ENCODE data around the gene KCNN4. TPM values are rescaled to one million over a fixed set of nuclear protein-coding genes. Genes with fewer than 3 reads are reported as not detected.

KCNN4 gene
- total RNA-seq, 4 donors from 2014 or later: 1.1 to 4.1 (median 1.7) TPM; not detected in 1

GRCh38 chr19:43739439-43740235 is 41.1 kb downstream of the KCNN4 start:
- DNase-seq (no peak), ATAC-seq (no peak)
- TF ChIP-seq POLR2A (IDR thresholded peaks at IDR 0.05): no peak
- TF ChIP-seq, protein P1, sequence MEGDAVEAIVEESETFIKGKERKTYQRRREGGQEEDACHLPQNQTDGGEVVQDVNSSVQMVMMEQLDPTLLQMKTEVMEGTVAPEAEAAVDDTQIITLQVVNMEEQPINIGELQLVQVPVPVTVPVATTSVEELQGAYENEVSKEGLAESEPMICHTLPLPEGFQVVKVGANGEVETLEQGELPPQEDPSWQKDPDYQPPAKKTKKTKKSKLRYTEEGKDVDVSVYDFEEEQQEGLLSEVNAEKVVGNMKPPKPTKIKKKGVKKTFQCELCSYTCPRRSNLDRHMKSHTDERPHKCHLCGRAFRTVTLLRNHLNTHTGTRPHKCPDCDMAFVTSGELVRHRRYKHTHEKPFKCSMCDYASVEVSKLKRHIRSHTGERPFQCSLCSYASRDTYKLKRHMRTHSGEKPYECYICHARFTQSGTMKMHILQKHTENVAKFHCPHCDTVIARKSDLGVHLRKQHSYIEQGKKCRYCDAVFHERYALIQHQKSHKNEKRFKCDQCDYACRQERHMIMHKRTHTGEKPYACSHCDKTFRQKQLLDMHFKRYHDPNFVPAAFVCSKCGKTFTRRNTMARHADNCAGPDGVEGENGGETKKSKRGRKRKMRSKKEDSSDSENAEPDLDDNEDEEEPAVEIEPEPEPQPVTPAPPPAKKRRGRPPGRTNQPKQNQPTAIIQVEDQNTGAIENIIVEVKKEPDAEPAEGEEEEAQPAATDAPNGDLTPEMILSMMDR (IDR thresholded peaks at IDR 0.05 in 4 of 5, conservative IDR thresholded peaks at IDR 0.05 in 1 of 5): no peak
- Histone ChIP-seq H3K36me3 (peaks cover 4 to 92% of the 10 kb centered on the region in 2 donors), H3K27me3 (no peaks in the 10 kb centered on the region), H3K9me3 (no peaks in the 10 kb centered on the region), H3K4me1 (no peaks in the 10 kb centered on the region), H3K27ac (peak overlapping the region in 1 of 4 donors; percentile 44), H3K4me3 (no peak overlapping the region)
- in situ Hi-C loops (cut with MboI; ENCODE audit: low sequenced_read_pairs in 4 of 4) (no loop called here), intact Hi-C loops (cut with DNase I; ENCODE audit: low total_unique reads) (no loop called here)

DNA sequence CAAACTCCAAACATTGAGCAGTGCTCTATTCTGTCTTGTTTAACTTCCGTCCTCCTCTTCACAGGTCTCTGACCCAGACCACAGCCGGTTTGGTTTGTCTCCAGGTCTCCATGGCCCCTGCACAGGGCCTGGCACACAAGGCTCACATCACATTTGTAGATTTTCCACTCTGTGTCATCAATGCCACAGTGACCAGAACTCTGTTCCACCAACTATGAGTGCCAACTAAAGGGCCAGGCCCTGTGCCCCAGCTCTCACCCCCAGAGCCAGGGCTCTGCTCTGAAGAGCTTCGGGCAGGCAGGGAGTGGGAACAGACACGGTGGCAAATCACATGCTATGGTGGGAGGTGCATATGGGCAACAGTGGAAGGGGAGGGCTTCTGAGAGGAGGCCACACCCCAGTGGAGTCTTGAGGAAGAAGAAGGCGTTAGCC is 42.0 kb downstream of the KCNN4 start:
- Histone ChIP-seq H3K27ac (no peak overlapping the region), H3K4me1 (no peaks in the 10 kb centered on the region), H3K4me3 (no peak overlapping the region), H3K27me3 (no peaks in the 10 kb centered on the region), H3K9me3 (no peaks in the 10 kb centered on the region), H3K36me3 (peaks cover 4 to 90% of the 10 kb centered on the region in 2 donors)
- DNase-seq (no peak), ATAC-seq (no peak)
- intact Hi-C loops (cut with DNase I; ENCODE audit: low total_unique reads): no loop called here
- TF ChIP-seq, protein P1 (IDR thresholded peaks at IDR 0.05 in 4 of 5, conservative IDR thresholded peaks at IDR 0.05 in 1 of 5): no peak
- no peak for TF ChIP-seq POLR2A (IDR thresholded peaks at IDR 0.05)
- in situ Hi-C loops (cut with MboI; ENCODE audit: low sequenced_read_pairs in 4 of 4): no loop called here

- Histone ChIP-seq H3K4me3 (no peak overlapping the region), H3K36me3 (peaks cover under 1 to 90% of the 10 kb centered on the region in 2 donors), H3K27ac (no peak overlapping the region), H3K9me3 (no peaks in the 10 kb centered on the region), H3K27me3 (no peaks in the 10 kb centered on the region), H3K4me1 (no peaks in the 10 kb centered on the region)
- in situ Hi-C loops (cut with MboI; ENCODE audit: low sequenced_read_pairs in 4 of 4): no loop called here
- TF ChIP-seq, protein P1 (IDR thresholded peaks at IDR 0.05 in 4 of 5, conservative IDR thresholded peaks at IDR 0.05 in 1 of 5): no peak
- no peak for TF ChIP-seq POLR2A (IDR thresholded peaks at IDR 0.05)
- intact Hi-C loops (cut with DNase I; ENCODE audit: low total_unique reads): no loop called here
- DNase-seq: no peak
- ATAC-seq: no peak
Measured at GRCh38 chr19:43735957-43736356, 44.8 kb downstream of the KCNN4 start.

DNA sequence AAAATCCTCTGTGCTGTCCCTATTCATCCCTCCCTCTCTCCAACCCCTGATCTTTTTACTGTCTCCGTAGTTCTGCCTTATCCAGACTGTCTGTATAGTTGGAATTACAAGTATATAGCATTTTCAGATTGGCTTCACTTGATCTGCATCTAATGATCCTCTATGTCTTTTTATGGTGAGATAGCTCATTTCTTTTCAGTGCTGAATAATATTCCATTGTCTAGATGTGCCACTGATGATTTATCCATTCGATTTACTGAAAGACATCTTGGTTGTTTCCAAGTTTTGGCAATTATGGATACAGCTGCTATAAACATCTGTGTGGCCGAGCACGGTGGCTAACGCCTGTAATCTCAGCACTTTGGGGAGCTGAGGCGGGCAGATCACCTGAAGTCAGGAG is 45.8 kb downstream of the KCNN4 start:
- Histone ChIP-seq H3K27me3 (no peaks in the 10 kb centered on the region), H3K4me1 (no peaks in the 10 kb centered on the region), H3K27ac (no peak overlapping the region), H3K9me3 (no peaks in the 10 kb centered on the region), H3K4me3 (no peak overlapping the region), H3K36me3 (peaks cover 0 to 90% of the 10 kb centered on the region in 2 donors)
- ATAC-seq: no peak
- no peak for DNase-seq
- in situ Hi-C loops (cut with MboI; ENCODE audit: low sequenced_read_pairs in 4 of 4): no loop called here
- intact Hi-C loops (cut with DNase I; ENCODE audit: low total_unique reads): no loop called here
- TF ChIP-seq POLR2A (IDR thresholded peaks at IDR 0.05): no peak

GRCh38 chr19:43731846-43732245 is 48.9 kb downstream of the KCNN4 start:
- no peaks in the 10 kb centered on the region for H3K4me1 ChIP-seq
- TF ChIP-seq, protein P1 (IDR thresholded peaks at IDR 0.05 in 4 of 5, conservative IDR thresholded peaks at IDR 0.05 in 1 of 5): no peak
- no peak for TF ChIP-seq POLR2A (IDR thresholded peaks at IDR 0.05)
- no peaks in the 10 kb centered on the region for H3K9me3 ChIP-seq
- DNase-seq: no peak
- intact Hi-C loops (cut with DNase I; ENCODE audit: low total_unique reads) (no loop called here), in situ Hi-C loops (cut with MboI; ENCODE audit: low sequenced_read_pairs in 4 of 4) (no loop called here)
- H3K27me3 ChIP-seq: no peaks in the 10 kb centered on the region
- peaks cover 0 to 62% of the 10 kb centered on the region in 2 donors for H3K36me3 ChIP-seq
- no peak for ATAC-seq
- no peak overlapping the region for H3K4me3 ChIP-seq
- no peak overlapping the region for H3K27ac ChIP-seq

All from gastrocnemius medialis (tissue), 4 donors.